GM08714 (cell line): ENCODE measurements around the gene ACLY.
"Not testable (repeated sequence)": the region's sequence is repeated elsewhere in the genome, so short reads cannot be mapped to it uniquely, and the experiment has no call there.

Experiments used
- H3K4me3 ChIP-seq: fragments of 200-500 bp; sonication (Bioruptor generic); 2 replicates; pipeline ENCODE4 v1.5.1; 2014; ENCODE audit warnings: mild to moderate bottlenecking, low read length, inconsistent platforms
- ZNF274 ChIP-seq: IDR thresholded peaks from 2 replicates; pipeline ENCODE4 v1.6.1; 2012; ENCODE audit warnings: mild to moderate bottlenecking, low read depth, low read length

The ACLY gene

GRCh38 chr17:41956522-41956921 is 37.8 kb upstream of the ACLY start:
- TF ChIP-seq ZNF274, result no peak
- H3K4me3 ChIP-seq, result no peak overlapping the region

- TF ChIP-seq ZNF274, result no peak
- no peak overlapping the region for H3K4me3 ChIP-seq
These were observed 30.2 kb upstream of the ACLY start for GRCh38 chr17:41948762-41949460.

- no peak overlapping the region for H3K4me3 ChIP-seq
- no peak for TF ChIP-seq ZNF274
These were observed 26.2 kb upstream of the ACLY start for GRCh38 chr17:41944943-41945342.

GRCh38 chr17:41943492-41943891 is 24.7 kb upstream of the ACLY start:
- TF ChIP-seq ZNF274, result no peak
- no peak overlapping the region for H3K4me3 ChIP-seq

GRCh38 chr17:41942626-41943373 is 24.0 kb upstream of the ACLY start:
- no peak for TF ChIP-seq ZNF274
- H3K4me3 ChIP-seq, result no peak overlapping the region

- TF ChIP-seq ZNF274, result no peak
These were observed 22.4 kb upstream of the ACLY start for GRCh38 chr17:41941168-41941567.

GRCh38 chr17:41939693-41940090 is 20.9 kb upstream of the ACLY start:
- no peak for TF ChIP-seq ZNF274
- no peak overlapping the region for H3K4me3 ChIP-seq

More at GRCh38 chr17:41941168-41941567, 22.4 kb upstream of the ACLY start:
- no peak overlapping the region for H3K4me3 ChIP-seq

- TF ChIP-seq ZNF274, result no peak
- no peak overlapping the region for H3K4me3 ChIP-seq
These were observed 20.4 kb upstream of the ACLY start for GRCh38 chr17:41939044-41939692.

- TF ChIP-seq ZNF274, result no peak
- H3K4me3 ChIP-seq, result no peak overlapping the region
These were observed 19.5 kb upstream of the ACLY start for GRCh38 chr17:41937970-41938954.

GRCh38 chr17:41935641-41936040 is 16.9 kb upstream of the ACLY start:
- H3K4me3 ChIP-seq, result no peak overlapping the region
- TF ChIP-seq ZNF274, result no peak

GRCh38 chr17:41932816-41933389 is 14.2 kb upstream of the ACLY start:
- no peak overlapping the region for H3K4me3 ChIP-seq
- no peak for TF ChIP-seq ZNF274

- H3K4me3 ChIP-seq, result not testable (repeated sequence)
These were observed 13.0 kb upstream of the ACLY start for GRCh38 chr17:41931715-41932114.

GRCh38 chr17:41930833-41931156 is 12.0 kb upstream of the ACLY start:
- peak overlapping the region; percentile 61 for H3K4me3 ChIP-seq

GRCh38 chr17:41930009-41930832 is 11.5 kb upstream of the ACLY start, which contains the start of gene ODAD4:
Gene ODAD4 (plus strand): TSS chr17:41930617. CDS start chr17:41930724, 107 bp downstream.
- no peak for TF ChIP-seq ZNF274
- peak within 1 kb of the TSS; percentile 61 for H3K4me3 ChIP-seq
